ENCODE results near the gene AKAP13.

- TF ChIP-seq, protein P1, sequence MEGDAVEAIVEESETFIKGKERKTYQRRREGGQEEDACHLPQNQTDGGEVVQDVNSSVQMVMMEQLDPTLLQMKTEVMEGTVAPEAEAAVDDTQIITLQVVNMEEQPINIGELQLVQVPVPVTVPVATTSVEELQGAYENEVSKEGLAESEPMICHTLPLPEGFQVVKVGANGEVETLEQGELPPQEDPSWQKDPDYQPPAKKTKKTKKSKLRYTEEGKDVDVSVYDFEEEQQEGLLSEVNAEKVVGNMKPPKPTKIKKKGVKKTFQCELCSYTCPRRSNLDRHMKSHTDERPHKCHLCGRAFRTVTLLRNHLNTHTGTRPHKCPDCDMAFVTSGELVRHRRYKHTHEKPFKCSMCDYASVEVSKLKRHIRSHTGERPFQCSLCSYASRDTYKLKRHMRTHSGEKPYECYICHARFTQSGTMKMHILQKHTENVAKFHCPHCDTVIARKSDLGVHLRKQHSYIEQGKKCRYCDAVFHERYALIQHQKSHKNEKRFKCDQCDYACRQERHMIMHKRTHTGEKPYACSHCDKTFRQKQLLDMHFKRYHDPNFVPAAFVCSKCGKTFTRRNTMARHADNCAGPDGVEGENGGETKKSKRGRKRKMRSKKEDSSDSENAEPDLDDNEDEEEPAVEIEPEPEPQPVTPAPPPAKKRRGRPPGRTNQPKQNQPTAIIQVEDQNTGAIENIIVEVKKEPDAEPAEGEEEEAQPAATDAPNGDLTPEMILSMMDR (IDR thresholded peaks at IDR 0.05; ENCODE audit: poor library complexity, severe bottlenecking), result no peak
- TF ChIP-seq EP300 (conservative IDR thresholded peaks at IDR 0.05; ENCODE audit: poor library complexity, severe bottlenecking), result no peak
These were observed 413.5 kb downstream of the AKAP13 start for GRCh38 chr15:85793641-85794597.

Measured in neural cell (in vitro differentiated cells).